ENCODE data around the gene IP6K3.

The IP6K3 gene

GRCh38 chr6:33720998-33721397 is 25.7 kb downstream of the IP6K3 start:
- DNase-seq, result no peak

- no peak for DNase-seq
Observed at GRCh38 chr6:33719326-33719987, 27.2 kb downstream of the IP6K3 start.

GRCh38 chr6:33718713-33719112 is 28.0 kb downstream of the IP6K3 start:
- no peak for DNase-seq

- no peak for DNase-seq
Observed at GRCh38 chr6:33717934-33718455, 28.7 kb downstream of the IP6K3 start.

- peak; percentile 21 for DNase-seq
Observed at GRCh38 chr6:33716890-33717632, 29.6 kb downstream of the IP6K3 start.

GRCh38 chr6:33716379-33716778 is 30.3 kb downstream of the IP6K3 start:
- DNase-seq, result peak; percentile 38

GRCh38 chr6:33714385-33715040 is 32.2 kb downstream of the IP6K3 start:
- no peak for DNase-seq

- DNase-seq, result no peak
Observed at GRCh38 chr6:33713786-33714185, 32.9 kb downstream of the IP6K3 start.

GRCh38 chr6:33712914-33713313 is 33.8 kb downstream of the IP6K3 start:
- DNase-seq, result no peak

- peak; percentile 97 for DNase-seq
Observed at GRCh38 chr6:33711140-33712129, 35.3 kb downstream of the IP6K3 start, which contains the start of gene UQCC2. Gene UQCC2 (minus strand): TSS chr6:33711700. CDS start chr6:33711686, 14 bp downstream.

GRCh38 chr6:33710296-33711121 is 36.2 kb downstream of the IP6K3 start:
- peak; percentile 48 for DNase-seq

GRCh38 chr6:33709605-33710295 is 37.0 kb downstream of the IP6K3 start:
- DNase-seq, result no peak

GRCh38 chr6:33708516-33709204 is 38.0 kb downstream of the IP6K3 start:
- DNase-seq, result no peak

- no peak for DNase-seq
Observed at GRCh38 chr6:33707771-33708170, 38.9 kb downstream of the IP6K3 start.

GRCh38 chr6:33705955-33706725 is 40.6 kb downstream of the IP6K3 start:
- DNase-seq, result no peak

- no peak for DNase-seq
Observed at GRCh38 chr6:33705268-33705885, 41.3 kb downstream of the IP6K3 start.

- no peak for DNase-seq
Observed at GRCh38 chr6:33704215-33705066, 42.3 kb downstream of the IP6K3 start.
